ENCODE measurements around the gene PDZD8. TPM values are rescaled to one million over a fixed set of nuclear protein-coding genes. Genes with fewer than 3 reads are reported as not detected.

The PDZD8 gene, protein sequence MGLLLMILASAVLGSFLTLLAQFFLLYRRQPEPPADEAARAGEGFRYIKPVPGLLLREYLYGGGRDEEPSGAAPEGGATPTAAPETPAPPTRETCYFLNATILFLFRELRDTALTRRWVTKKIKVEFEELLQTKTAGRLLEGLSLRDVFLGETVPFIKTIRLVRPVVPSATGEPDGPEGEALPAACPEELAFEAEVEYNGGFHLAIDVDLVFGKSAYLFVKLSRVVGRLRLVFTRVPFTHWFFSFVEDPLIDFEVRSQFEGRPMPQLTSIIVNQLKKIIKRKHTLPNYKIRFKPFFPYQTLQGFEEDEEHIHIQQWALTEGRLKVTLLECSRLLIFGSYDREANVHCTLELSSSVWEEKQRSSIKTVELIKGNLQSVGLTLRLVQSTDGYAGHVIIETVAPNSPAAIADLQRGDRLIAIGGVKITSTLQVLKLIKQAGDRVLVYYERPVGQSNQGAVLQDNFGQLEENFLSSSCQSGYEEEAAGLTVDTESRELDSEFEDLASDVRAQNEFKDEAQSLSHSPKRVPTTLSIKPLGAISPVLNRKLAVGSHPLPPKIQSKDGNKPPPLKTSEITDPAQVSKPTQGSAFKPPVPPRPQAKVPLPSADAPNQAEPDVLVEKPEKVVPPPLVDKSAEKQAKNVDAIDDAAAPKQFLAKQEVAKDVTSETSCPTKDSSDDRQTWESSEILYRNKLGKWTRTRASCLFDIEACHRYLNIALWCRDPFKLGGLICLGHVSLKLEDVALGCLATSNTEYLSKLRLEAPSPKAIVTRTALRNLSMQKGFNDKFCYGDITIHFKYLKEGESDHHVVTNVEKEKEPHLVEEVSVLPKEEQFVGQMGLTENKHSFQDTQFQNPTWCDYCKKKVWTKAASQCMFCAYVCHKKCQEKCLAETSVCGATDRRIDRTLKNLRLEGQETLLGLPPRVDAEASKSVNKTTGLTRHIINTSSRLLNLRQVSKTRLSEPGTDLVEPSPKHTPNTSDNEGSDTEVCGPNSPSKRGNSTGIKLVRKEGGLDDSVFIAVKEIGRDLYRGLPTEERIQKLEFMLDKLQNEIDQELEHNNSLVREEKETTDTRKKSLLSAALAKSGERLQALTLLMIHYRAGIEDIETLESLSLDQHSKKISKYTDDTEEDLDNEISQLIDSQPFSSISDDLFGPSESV
- total RNA-seq = 10 to 100 TPM; 27.6 to 27.7 TPM

DNA sequence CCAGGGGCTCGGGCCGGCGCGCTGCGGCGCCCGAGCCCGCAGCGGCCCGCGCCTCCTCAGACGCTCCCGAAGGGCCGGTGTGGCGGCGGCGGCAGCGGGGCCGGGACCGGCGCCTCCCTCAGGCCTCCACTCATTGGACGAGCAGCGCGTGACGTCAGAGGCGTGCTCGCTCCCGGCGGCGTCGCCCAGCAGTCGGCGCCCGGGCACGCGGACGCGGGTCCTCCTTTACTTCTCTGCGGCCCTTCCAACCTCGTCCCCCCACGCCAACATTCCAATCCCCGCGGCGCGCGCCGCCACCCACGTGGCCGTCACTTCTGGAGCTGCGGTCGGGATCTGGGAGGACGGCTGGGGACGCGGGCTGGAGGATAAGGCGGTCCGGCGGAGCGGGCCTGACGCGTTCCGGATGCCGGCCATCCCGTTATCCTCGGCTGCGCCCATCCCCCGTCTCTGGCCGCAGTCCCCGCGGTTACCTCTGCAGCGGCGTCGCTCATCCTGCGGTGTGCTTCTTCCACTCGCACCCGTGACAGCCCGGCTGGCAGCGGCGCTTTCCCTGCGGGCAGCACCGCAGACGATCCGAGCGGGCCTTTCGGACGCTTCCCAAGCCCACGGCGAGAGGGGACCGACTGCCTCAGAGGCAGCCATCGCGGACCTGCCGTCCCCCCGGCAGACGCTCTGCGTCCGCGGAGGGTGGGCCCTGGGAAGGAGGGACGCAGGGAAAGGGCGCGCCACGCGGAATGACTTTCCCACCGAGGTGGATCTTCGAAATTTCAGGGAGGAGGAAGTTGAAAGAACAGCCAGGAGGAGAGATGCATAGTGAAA lies at the start of gene PDZD8:
PDZD8 (minus strand) TSS at position 81 of the 819 bp plus-strand sequence. CDS start 213 bp downstream, outside the sequence.
- ChIA-PET CTCF (no interaction called here), POLR2A (interaction anchor here (0.7 kb wide), 1 partner anchor 14 kb away, joined by 3 read pairs; no protein-coding TSS in a partner anchor)

DNA sequence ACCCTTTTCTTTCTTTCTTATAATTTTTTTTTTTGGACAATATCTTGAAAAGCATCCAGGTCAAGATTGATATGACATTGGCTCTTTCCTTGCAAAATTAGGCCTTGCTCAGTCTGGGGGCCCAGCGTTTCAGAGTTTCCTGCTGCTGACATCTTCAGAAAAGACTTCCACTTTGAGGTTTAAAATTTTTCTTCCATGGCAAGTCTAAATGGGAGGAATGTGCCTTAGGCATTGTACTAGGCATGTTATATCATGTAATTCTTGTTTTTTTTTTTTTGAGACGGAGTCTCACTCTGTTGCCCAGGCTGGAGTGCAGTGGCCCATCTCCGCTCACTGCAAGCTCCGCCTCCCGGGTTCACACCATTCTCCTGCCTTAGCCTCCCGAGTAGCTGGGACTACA lies 48.9 kb upstream of the PDZD8 start:
- CTCF ChIA-PET = no interaction called here
- POLR2A ChIA-PET = no interaction called here

DNA sequence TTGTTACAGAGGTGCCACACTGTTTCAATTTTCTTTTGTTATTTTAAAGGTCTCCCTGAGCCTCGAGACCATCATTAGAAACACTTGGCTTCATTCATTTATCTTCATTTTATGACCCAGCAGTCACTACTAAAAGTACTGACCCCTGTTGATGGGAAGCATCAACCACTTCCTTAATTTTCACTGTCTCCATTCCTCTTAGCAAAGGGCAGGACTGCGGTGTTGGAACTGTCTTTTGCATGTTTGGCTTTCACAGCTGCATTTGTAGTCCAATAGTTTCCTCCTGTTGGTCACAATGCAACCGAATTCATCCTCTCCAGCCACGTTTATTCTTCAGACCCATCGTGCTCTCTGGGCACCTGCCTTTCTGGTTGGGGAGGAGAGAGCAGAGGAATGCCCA lies 46.7 kb upstream of the PDZD8 start:
- ChIA-PET POLR2A (no interaction called here), CTCF (no interaction called here)

DNA sequence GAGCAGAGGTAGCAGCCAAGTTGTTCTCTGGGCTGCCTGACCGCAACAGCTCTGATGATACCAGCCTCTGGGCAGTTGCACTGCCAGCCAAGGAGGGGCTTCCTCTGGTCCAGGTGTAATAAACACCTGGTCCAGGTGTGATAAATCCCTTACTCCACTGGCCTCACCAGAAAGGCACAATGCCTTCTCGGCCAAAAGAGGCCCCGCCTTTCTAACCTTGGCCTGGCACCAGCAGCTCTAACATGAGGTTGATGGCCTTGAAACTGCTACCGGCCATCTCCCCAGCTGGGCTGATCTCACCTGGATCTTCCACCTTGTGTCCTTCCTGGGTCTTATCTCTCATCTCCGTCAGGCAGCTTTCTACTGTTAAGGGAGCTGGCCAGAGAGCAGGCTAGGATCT lies 45.5 kb upstream of the PDZD8 start:
- CTCF ChIA-PET = no interaction called here
- POLR2A ChIA-PET = no interaction called here

DNA sequence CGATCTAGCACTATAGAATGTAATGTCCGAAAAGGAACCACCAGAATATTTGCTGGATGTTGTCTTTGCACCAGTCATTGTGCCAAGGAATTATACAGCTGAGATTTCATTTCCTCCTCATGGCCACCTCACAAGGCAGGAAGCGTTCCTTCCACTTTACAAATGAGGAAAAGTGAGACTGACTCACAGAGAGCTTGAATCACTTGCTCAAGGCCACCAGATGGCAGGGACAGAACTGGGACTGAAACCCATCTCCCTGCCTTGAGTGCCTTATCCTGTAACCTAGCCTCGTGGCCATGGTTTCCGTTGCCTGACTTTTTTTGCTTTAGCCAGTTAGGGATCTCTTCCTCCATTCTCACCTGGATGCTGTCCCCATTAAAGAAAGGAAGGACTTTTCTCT lies 44.7 kb upstream of the PDZD8 start:
- POLR2A ChIA-PET = no interaction called here
- CTCF ChIA-PET = no interaction called here

DNA sequence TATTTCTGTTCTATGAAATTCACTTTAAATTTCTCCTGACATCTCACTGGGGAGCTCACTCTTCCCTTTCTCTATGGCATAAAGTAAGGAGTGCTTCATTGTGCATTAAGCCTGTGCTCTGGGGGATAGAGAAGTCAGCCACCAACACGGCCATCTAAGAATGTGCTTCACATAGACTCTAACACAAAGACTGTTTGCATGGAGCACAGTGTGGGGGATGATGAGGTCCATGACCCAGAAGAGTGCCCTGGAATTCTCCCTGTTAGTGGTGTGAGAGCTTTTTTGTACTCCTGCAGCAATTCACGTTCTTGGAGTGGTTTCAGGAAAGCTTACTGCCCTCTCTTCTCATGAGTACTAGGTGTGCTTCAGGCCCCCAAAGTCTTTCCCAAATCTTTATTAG lies 43.9 kb upstream of the PDZD8 start:
- POLR2A ChIA-PET = no interaction called here
- CTCF ChIA-PET = no interaction called here

DNA sequence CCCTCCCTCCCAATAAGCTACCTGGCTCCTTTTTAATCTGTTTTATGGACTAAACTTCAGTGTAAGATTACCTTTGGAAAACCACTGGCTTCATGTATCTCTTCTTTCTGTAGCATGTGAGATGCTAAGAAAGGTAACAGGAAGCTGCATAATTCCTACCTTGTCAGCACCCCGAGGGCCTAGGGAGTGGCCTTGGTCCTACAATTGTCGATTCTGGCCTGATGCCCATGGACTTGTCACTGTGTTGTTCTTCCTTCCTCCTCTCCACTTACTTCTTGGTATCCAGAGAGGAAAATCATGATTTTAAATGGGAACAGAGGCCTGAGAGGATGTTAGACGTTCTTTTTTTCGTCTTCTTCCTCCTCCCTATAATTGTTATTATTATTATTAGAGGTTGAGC lies 42.9 kb upstream of the PDZD8 start:
- CTCF ChIA-PET = interaction anchor here (0.6 kb wide), 1 partner anchor 43 kb away, joined by 4 read pairs; no protein-coding TSS in a partner anchor
- POLR2A ChIA-PET = no interaction called here

DNA sequence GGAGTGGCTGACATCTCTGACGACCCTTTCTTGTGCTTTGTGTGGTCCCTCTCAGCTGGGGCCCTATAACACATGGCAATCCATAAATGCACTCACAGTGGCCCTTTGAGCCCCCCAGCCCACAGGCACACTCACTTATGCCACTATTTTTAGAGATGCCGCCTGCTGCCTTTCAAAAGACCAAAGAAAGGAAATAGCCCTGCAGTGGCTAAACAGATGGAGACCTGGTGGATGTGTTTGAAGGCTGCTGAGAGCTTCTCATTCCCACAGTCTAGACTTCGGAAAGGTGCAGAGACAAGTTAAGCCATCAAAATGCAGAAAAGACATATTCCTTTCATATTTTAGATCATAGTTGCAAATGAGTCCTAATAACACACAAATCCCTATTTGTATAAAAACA lies 42.0 kb upstream of the PDZD8 start:
- POLR2A ChIA-PET = no interaction called here
- CTCF ChIA-PET = no interaction called here

DNA sequence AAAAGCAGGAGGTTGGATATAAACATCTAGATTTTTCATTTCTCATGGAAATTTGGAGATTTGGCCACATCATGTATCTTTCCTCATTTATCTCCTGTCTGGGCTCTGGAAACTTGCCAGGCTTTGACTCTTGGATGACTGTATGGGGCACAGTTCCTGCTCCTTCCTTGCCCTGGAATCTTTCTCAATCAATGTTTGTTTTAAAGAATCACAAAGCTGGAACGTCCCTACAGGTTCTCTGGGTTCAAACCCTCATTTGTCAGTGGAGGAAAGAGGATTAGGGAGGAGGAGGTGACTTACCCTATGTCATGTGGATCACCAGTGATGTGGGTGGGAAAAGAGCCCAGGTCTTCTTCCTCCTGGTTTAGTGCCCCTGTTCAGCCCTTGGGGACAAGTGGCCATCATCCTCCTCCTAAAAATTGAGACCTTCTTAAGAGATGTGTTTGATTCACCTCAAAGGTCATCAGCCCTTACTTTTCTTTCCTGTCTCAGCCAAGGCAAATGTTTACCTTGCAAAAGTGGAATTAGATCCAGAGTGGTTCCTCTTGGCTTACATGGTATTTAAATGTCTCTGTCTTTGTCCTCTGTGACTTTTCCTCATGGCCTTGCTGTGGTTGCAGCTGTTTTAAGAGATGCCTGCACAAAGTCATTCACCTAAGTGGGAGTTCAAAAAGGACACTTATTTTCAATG lies 38.8 kb upstream of the PDZD8 start:
- POLR2A ChIA-PET = no interaction called here
- CTCF ChIA-PET = interaction anchor here (0.7 kb wide), 1 partner anchor 185 kb away, joined by 3 read pairs; no protein-coding TSS in a partner anchor

DNA sequence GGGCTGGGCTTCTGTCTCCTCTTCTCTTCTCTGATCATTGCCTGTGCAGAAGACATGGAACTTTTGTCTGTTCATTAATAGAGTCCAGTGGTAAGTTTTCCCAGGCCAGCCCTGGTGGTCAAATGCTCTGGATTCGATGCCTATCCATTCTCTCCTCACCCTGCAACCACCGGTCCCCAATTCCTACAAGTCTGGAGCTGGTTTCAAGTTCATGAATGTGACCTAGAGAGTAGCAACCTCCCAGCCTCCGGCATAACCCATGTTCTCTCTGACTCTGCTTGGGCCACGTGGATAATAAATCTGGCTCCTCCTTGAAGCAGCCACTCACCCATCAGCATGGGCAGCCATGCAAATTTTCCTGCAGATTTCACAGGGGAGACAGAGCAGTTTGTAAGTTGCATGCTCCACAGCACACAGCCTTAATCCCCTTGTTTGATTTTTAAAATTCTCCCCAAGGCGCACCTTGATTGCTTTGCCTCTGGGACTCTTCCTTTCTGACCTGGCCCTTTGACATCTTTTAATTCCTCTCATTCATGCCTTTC lies 37.3 kb upstream of the PDZD8 start:
- ChIA-PET CTCF (no interaction called here), POLR2A (no interaction called here)

DNA sequence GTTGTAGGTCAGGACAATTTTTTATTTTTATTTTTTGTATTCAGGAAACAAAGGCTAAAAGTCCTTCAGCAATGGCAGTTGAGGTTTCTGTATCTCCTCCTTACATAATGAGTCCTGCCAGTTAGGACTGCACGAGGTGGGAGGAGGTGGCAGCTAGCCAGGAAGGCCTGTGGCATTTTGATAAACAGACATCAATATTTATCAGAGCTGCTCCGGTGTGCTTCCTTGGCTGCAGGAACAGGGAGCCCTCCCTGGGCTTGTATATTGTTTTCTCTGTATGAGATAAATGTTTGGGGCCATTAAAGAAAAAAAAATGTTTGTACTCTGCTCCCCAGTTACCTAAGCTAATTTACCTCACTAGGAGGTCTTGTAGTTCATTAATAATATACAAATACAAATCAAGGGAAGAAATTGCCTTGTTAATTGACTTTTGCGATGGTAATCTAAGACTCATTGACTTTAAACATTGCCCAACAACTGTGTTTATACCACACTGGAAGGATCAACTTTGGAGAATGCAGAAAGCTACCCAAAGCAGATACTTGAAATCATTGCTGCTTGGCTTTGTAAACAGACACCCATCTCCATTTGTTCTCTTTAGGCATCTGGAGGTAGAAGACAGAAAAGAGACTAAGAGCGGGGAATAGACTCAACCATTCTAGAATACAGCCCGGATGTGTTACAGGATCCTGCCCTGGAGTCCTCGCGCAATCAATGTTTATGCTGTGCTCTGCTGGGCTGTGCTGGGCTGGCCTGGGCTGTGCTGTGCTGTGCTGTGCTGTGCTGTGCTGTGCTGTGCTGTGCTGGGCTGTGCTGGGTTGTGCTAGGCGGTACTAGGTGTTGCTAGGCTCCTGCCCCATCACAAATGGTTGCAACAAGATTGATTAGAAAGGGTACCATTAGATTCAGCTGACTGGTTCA lies 36.5 kb upstream of the PDZD8 start:
- ChIA-PET CTCF (no interaction called here), POLR2A (no interaction called here)

DNA sequence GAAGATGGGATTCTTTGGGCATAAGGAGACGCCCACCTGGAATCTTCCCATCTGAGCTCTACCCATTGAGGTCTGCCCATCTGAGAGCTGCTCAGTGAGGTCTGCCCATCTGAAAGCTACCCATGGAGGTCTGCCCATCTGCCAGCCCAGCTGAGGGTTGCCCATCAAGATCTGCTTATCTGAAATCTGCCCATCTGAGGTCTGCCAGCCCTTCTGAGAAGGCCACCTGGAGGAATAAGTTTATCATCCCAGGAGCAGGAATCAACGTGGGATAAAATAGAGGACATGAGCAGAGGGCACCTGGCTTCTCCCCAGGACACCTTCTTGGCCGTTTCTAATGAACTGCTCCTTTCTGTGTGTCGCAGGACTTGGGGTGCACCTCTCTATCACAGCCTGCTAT lies 35.3 kb upstream of the PDZD8 start:
- POLR2A ChIA-PET = no interaction called here
- CTCF ChIA-PET = no interaction called here

DNA sequence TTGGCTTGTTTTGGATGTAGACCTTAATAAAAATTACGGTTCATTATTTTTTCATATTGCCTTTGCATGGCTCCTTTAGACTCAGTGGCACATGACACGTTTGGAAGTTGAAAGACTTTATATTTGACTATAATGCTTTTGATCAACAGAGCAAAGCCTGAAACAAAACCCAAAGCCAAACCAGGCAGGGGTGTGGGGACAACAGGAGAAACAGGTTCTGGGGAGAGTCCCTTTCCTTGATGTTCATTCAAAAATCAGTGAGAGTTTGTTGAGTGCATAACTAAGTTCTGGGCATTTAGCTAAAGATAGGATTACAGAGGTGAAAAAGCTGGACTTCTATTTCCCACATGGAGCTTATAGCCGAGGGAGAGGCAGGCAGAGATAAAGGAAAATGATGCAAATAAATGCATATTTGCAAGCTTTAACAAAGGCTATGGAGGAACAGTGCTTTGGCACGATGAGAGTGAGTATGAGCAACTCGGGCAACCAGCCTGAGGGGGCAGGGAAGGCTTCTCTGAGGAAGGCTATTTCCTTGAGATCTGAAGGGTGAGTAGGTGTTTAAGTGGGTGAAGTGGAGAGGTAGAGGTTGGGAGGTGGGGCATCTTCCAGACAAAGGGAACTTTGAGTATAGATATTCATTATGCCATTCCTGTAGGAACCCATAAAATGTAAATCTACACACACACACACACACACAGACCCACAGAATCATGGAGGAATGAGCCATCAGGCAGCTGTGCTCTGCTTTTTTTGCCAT lies 34.5 kb upstream of the PDZD8 start:
- CTCF ChIA-PET = no interaction called here
- POLR2A ChIA-PET = no interaction called here

DNA sequence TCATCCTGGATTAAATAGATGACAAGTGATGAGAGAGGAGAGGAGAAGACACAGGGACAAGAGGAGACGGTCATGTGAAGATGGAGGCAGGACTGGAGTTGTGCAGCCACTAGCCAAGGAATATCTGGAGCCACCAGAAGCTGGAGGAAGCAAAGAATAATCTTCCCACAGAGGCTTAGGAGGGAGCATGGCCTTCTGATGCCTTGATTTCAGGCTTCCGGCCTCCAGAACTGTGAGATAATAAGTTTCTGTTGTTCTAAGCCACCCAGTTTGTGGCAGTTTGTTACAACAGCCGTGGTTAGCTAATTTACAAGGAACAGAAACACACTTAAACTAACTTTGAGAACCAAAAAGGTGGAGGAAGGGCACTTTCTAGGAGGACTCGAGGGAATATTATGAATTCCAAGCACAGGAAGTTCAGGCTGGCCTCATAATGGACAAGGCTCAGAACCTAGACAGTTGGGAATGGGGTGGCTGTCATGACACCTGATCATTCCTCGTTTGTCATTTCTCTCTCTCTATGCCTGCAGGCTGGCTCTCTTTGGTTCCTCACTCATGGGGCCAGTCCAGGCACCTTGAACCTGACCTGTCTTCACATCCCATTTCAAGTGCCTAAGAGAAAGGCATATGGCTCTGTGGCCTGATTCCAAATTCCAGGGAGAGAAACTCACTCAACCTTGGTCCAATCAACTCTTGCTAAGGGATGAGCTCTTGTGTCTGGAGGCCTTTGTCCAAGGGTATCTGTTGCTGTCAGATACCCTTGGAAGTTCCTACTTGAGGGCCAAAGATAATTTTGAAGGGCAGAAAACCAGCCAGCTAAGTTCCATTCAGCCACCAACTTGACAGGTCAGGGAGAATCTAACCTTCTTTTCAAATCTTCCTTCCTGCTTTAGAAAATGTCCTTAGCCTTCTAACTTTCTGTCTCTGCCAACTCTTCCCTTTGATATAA lies 33.5 kb upstream of the PDZD8 start:
- POLR2A ChIA-PET = no interaction called here

DNA sequence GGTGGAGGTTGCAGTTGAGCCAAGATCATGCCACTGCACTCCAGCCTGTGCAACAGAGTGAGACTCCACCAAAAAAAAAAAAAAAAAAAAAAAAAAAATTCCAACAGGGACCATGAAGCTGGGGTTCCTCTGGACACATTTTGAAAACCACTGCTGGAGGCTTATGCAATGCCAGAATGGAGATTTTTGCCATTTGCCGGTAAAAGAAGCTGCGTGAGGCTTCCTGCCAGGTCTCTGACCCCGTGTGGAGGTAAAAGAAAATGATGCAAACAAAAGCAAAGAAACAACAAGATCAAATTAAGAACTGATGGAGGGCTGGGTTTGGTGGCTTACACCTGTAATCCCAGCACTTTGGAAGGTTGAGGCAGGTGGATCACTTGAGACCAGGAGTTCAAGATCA lies 30.5 kb upstream of the PDZD8 start:
- CTCF ChIA-PET = no interaction called here
- POLR2A ChIA-PET = interaction anchor here (0.6 kb wide), 1 partner anchor 210 kb away, joined by 9 read pairs; no protein-coding TSS in a partner anchor

More for the DNA sequence above, 33.5 kb upstream of the PDZD8 start:
- CTCF ChIA-PET = no interaction called here

DNA sequence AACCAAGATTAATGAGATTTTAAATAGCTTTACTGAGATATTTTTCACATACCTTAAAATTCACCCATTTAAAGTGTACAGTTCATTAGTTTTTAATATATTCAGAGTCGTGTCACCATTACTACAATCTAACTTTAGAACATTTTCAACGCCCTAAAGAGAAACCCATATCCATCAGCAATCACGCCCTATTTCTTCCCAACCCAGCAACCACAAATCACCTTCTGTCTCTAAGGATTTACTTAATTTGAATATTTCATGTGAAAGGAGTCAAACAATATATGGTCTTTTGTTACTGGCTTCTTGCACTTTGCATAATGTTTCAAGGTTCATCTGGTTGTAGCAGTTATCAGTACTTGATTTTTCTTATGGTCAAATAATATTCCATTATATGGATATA lies 25.1 kb upstream of the PDZD8 start:
- ChIA-PET POLR2A (no interaction called here), CTCF (no interaction called here)

Data from activated CD8-positive, alpha-beta memory T cell treated with anti-CD3 and anti-CD28 coated beads for 36 hours (primary cell).